Ishikawa (cell line): ENCODE measurements around the gene DEGS2.

ENCODE experiments used
- CEBPB ChIP-seq: IDR thresholded peaks from 2 replicates; pipeline ENCODE4 v1.6.1; 2012
- CREB1 ChIP-seq: IDR thresholded peaks from 2 replicates; pipeline ENCODE4 v1.6.1; 2012; ENCODE audit warnings: low read depth
- EGR1 ChIP-seq: IDR thresholded peaks from 2 replicates; pipeline ENCODE4 v1.6.1; 2012
- EP300 ChIP-seq: IDR thresholded peaks from 2 replicates; pipeline ENCODE4 v1.6.1; 2012; ENCODE audit warnings: borderline replicate concordance
- FOXM1 ChIP-seq: IDR thresholded peaks from 2 replicates; pipeline ENCODE4 v1.6.1; 2012; ENCODE audit warnings: low read depth, borderline replicate concordance
- REST ChIP-seq: IDR thresholded peaks from 2 replicates; pipeline ENCODE4 v1.6.1; 2012; ENCODE audit warnings: low read depth, mild to moderate bottlenecking
- TAF1 ChIP-seq: IDR thresholded peaks from 2 replicates; pipeline ENCODE4 v1.6.1; 2012; ENCODE audit warnings: low read depth, mild to moderate bottlenecking
- YY1 ChIP-seq: IDR thresholded peaks from 2 replicates; pipeline ENCODE4 v1.6.1; 2012; ENCODE audit warnings: low read depth
- ZBTB7A ChIP-seq: IDR thresholded peaks from 2 replicates; pipeline ENCODE4 v1.6.1; 2012; ENCODE audit warnings: low read depth

- TF ChIP-seq REST (no peak), YY1 (no peak), EGR1 (no peak), FOXM1 (no peak), CREB1 (no peak), TAF1 (no peak), ZBTB7A (no peak), EP300 (no peak), CEBPB (no peak)
Measured at GRCh38 chr14:100142073-100143040, 17.1 kb downstream of the DEGS2 start.
